Measurements from ENCODE around the gene DICER1.

GRCh38 chr14:95136631-95137030 lies 20.7 kb downstream of the DICER1 start:
- TF ChIP-seq CTCF (IDR thresholded peaks at IDR 0.05; ENCODE audit: borderline replicate concordance, extremely low read depth, low read length, poor library complexity, severe bottlenecking) (no peak), EZH2 (IDR thresholded peaks at IDR 0.05; ENCODE audit: borderline replicate concordance, low read depth, low read length, severe bottlenecking) (no peak)

All from DND-41 (cell line).